Endothelial cell of umbilical vein (primary cell): ENCODE results near the gene DLST. TPM values are rescaled to one million over a fixed set of nuclear protein-coding genes. Genes with fewer than 3 reads are reported as not detected.

Experiments used
- BruUV-seq: library from RNA; stranded (reverse); fragments of 400-500 nt; replicated peaks from 2 replicates; lab custom pipeline; 2021; lab: Mats Ljungman, UMichigan
- CTCF ChIA-PET: fragments of 300-600, 350-600 bp; sonication (Branson Sonifier 250); formaldehyde crosslinking; loops from one replicate; lab custom pipeline; 2021; ENCODE audit warnings: antibody characterized with exemption, inconsistent platforms; lab: Charles Lee
- POLR2A ChIA-PET: fragments of 300-600, 350-600 bp; sonication (Branson Sonifier 250); formaldehyde crosslinking; loops from one replicate; lab custom pipeline; 2021; ENCODE audit warnings: antibody characterized with exemption, inconsistent platforms; lab: Charles Lee
- DNase-seq: peaks from one replicate; pipeline ENCODE4 v3.0.0-alpha.2; 2011; ENCODE audit warnings: low read depth, low spot score
- FAIRE-seq: peaks from 2 replicates; lab custom pipeline; 2011; peaks lifted over from hg19 to GRCh38; lab: Jason Lieb, UNC
- H2AFZ ChIP-seq: 2 replicates; pipeline ENCODE4 v1.6.0; 2012; ENCODE audit warnings: low read depth, low read length, control low read depth, inconsistent platforms
- H3K27ac ChIP-seq: 2 replicates; pipeline ENCODE4 v1.5.1; 2011; ENCODE audit warnings: low read depth, mild to moderate bottlenecking, control low read depth, low read length, moderate library complexity; ENCODE audit not compliant: insufficient read depth
- H3K27me3 ChIP-seq, 2 experiments: 2 replicates each; pipeline versions ENCODE4 v1.6.0 to v1.6.1; 2011; ENCODE audit warnings: low read length in 2 of 2, mixed read lengths in 1 of 2; ENCODE audit not compliant: control insufficient read depth in 2 of 2, insufficient read depth in 2 of 2
- H3K36me3 ChIP-seq, 2 experiments: 2 replicates in 1 of 2; 3 replicates in 1 of 2; pipeline ENCODE4 v1.5.1; 2011; ENCODE audit warnings: low read length in 2 of 2, mild to moderate bottlenecking in 1 of 2, moderate library complexity in 1 of 2; ENCODE audit not compliant: control insufficient read depth in 2 of 2, insufficient read depth in 2 of 2; ENCODE audit errors: extremely low read depth in 1 of 2
- H3K4me1 ChIP-seq: 3 replicates; pipeline ENCODE4 v1.5.1; 2011; ENCODE audit warnings: mild to moderate bottlenecking, low read length; ENCODE audit not compliant: control insufficient read depth, insufficient read depth; ENCODE audit errors: extremely low read depth
- H3K4me2 ChIP-seq: 2 replicates; pipeline ENCODE4 v1.6.1; 2011; ENCODE audit warnings: low read length, control low read depth, mixed read lengths; ENCODE audit not compliant: insufficient read depth
- H3K4me3 ChIP-seq, 3 experiments: fragments of 200-600 bp in 1 of 3; sonication (generic), shearing (Covaris generic) in 1 of 3; replicated peaks in 1 of 3; 2 replicates each; pipeline ENCODE4 v1.5.1; 2011 to 2016; ENCODE audit warnings: control low read depth in 3 of 3, low read length in 3 of 3, mild to moderate bottlenecking in 2 of 3, inconsistent platforms in 1 of 3, low read depth in 1 of 3, moderate library complexity in 1 of 3; ENCODE audit not compliant: insufficient read depth in 1 of 3
- H3K79me2 ChIP-seq: 2 replicates; pipeline ENCODE4 v1.6.0; 2012; ENCODE audit warnings: low read length, inconsistent platforms; ENCODE audit not compliant: control insufficient read depth, insufficient read depth
- H3K9ac ChIP-seq: replicated peaks from 2 replicates; pipeline ENCODE3; 2011; ENCODE audit warnings: low read length, control low read depth; ENCODE audit not compliant: insufficient read depth; ENCODE audit errors: extremely low read depth
- H3K9me1 ChIP-seq: replicated peaks from 3 replicates; pipeline ENCODE4 v1.6.0; 2011; ENCODE audit warnings: mild to moderate bottlenecking, low read length; ENCODE audit not compliant: control insufficient read depth, insufficient read depth; ENCODE audit errors: extremely low read depth
- H3K9me3 ChIP-seq: replicated peaks from 2 replicates; pipeline ENCODE4 v1.5.1; 2012; ENCODE audit warnings: low read length, inconsistent platforms; ENCODE audit not compliant: control insufficient read depth, insufficient read depth
- H4K20me1 ChIP-seq: replicated peaks from 2 replicates; pipeline ENCODE3; 2011; ENCODE audit warnings: mild to moderate bottlenecking, low read length; ENCODE audit not compliant: control insufficient read depth, insufficient read depth; ENCODE audit errors: extremely low read depth
- CTCF ChIP-seq, 2 donors: IDR thresholded peaks; 1 replicate in 1 of 2; 2 replicates in 1 of 2; pipeline ENCODE4 v1.5.1; 2011; ENCODE audit warnings: low read length in 2 of 2, mild to moderate bottlenecking in 2 of 2, moderate library complexity in 2 of 2, control low read depth in 1 of 2, inconsistent platforms in 1 of 2, low read depth in 1 of 2; ENCODE audit not compliant: insufficient read depth in 1 of 2; ENCODE audit errors: extremely low read depth in 1 of 2
- EZH2 ChIP-seq: IDR thresholded peaks from 2 replicates; pipeline ENCODE4 v1.6.1; 2012; ENCODE audit warnings: borderline replicate concordance, low read depth, mild to moderate bottlenecking, moderate library complexity, low read length, inconsistent platforms; ENCODE audit not compliant: severe bottlenecking
- FOS ChIP-seq: IDR thresholded peaks from 2 replicates; pipeline ENCODE4 v1.6.1; 2011; ENCODE audit warnings: mild to moderate bottlenecking, low read length, moderate library complexity, borderline replicate concordance; ENCODE audit not compliant: insufficient read depth
- GATA2 ChIP-seq: IDR thresholded peaks from 2 replicates; pipeline ENCODE4 v1.7.0; 2011; ENCODE audit warnings: low read depth, mild to moderate bottlenecking, moderate library complexity, mixed read lengths, low read length; ENCODE audit not compliant: insufficient read length, insufficient read depth
- JUN ChIP-seq: IDR thresholded peaks from 2 replicates; pipeline ENCODE4 v1.6.1; 2011; ENCODE audit warnings: borderline replicate concordance, low read depth; ENCODE audit not compliant: insufficient read length, insufficient read depth
- MAX ChIP-seq: IDR thresholded peaks from 2 replicates; pipeline ENCODE4 v1.6.1; 2011; ENCODE audit not compliant: insufficient read depth, insufficient read length
- MYC ChIP-seq: IDR thresholded peaks from one replicate; pipeline ENCODE4 v1.6.1; 2011; ENCODE audit warnings: mild to moderate bottlenecking, low read depth, low read length
- POLR2A ChIP-seq: IDR thresholded peaks from 2 replicates; pipeline ENCODE4 v1.6.1; 2012; ENCODE audit warnings: low read depth, mild to moderate bottlenecking, control low read depth, low read length
- POLR2AphosphoS5 ChIP-seq: IDR thresholded peaks from 2 replicates; pipeline ENCODE4 v1.6.1; 2012; ENCODE audit warnings: low read depth, mild to moderate bottlenecking, control low read depth, low read length, moderate library complexity; ENCODE audit not compliant: insufficient read depth
- dilution Hi-C: fragments of 300-500 bp; cut with MboI; formaldehyde crosslinking; loops from one replicate; pipeline ENCODE4 v1.15.0; 2019; ENCODE audit warnings: low sequenced_read_pairs; ENCODE audit not compliant: extremely low pct_ligation_motif_present
- intact Hi-C: fragments of 100-400 bp; cut with micrococcal nuclease; formaldehyde crosslinking; loops from one replicate; pipeline ENCODE4 v1.10.0; 2022
- polyA plus RNA-seq, 4 experiments: library from polyadenylated mRNA; depleted of rRNA in 3 of 4; stranded (reverse) in 3 of 4; unstranded in 1 of 4; fragments of >200 nt; gene quantifications; 2 replicates each; pipeline versions ENCODE4 v1.2.1 to v1.2.3, GENCODE V29; 2011 to 2012; ENCODE audit warnings: missing spikeins in 1 of 4
- total RNA-seq: library from RNA; stranded (reverse); gene quantifications from 2 replicates; pipeline ENCODE4 v1.2.3, GENCODE V29; 2021

Gene DLST
- total and polyA plus RNA-seq, 2 donors (not counting 3 experiments of a cell fraction or from before 2014, with no cell fraction given): 98.4 to 110 TPM

- Histone ChIP-seq H3K9me3 (no peaks in the 10 kb centered on the region), H3K27ac (no peak overlapping the region), H3K79me2 (no peaks in the 10 kb centered on the region), H3K9me1 (no peaks in the 10 kb centered on the region), H2AFZ (no peak overlapping the region), H3K4me2 (no peak overlapping the region), H3K4me1 (peaks cover 5% of the 10 kb centered on the region), H3K36me3 (no peaks in the 10 kb centered on the region), H3K9ac (no peak overlapping the region), H3K27me3 (no peaks in the 10 kb centered on the region), H4K20me1 (no peaks in the 10 kb centered on the region), H3K4me3 (no peak overlapping the region)
- DNase-seq (no peak), FAIRE-seq (no peak)
- no TSS peak for BruUV-seq
- ChIA-PET POLR2A (no interaction called here), CTCF (interaction anchor here (0.7 to 4.5 kb wide), 2 partner anchors 21 to 26 kb away, joined by 4 to 24 read pairs; no protein-coding TSS in a partner anchor)
- intact Hi-C loops: no loop called here
- dilution Hi-C loops: no loop called here
- TF ChIP-seq CTCF (IDR thresholded peaks at IDR 0.05; ENCODE audit: extremely low read depth in 1 of 2, insufficient read depth in 1 of 2, low read depth in 1 of 2, low read length in 2 of 2) (no peak), EZH2 (no peak), GATA2 (no peak), MYC (no peak), POLR2AphosphoS5 (no peak), POLR2A (no peak), MAX (no peak), FOS (no peak), JUN (no peak)
These were observed 37.9 kb downstream of the DLST start for GRCh38 chr14:74919421-74920165.
